GM12873 (cell line): ENCODE measurements around the gene LRRN3.

Experiments
- TF ChIP-seq, protein P1 (sequence below): IDR thresholded peaks from 2 replicates; pipeline ENCODE4 v1.5.1; 2012; ENCODE audit warnings: low read depth, mild to moderate bottlenecking, moderate library complexity, low read length, control low read depth; ENCODE audit not compliant: insufficient read depth; ENCODE audit errors: missing control alignments

Gene LRRN3

DNA sequence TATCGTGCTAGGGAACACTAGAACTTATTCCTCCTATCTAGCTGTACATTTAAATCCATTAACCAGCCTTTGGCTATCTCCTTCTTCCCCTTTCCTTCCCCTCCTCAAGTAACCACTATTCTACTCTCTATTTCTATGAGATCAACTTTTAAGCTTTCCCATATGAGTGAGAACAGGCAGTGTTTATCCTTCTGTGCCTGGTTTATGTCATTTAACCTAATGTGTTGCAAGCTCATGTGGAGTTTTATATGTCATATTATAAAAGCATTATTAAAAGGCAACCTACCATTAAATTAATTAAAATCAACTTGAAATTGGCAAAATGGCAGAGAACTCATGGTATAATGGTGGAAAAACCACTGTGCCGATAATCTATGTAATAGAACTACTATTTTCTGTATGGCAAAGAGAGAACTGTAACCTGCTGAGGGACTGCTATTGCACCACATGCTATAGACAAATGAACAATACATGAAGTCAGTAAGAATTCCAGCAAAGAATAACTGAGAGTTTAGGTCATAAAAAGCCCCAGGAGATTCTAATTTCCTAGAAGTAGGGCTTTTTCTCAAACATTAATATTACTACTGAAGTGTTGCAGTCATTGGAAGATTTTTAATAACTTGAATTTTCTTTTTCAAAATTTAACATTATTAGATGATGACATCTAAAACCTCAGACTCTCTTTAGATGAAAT is 81.8 kb downstream of the LRRN3 start:
- TF ChIP-seq, protein P1, sequence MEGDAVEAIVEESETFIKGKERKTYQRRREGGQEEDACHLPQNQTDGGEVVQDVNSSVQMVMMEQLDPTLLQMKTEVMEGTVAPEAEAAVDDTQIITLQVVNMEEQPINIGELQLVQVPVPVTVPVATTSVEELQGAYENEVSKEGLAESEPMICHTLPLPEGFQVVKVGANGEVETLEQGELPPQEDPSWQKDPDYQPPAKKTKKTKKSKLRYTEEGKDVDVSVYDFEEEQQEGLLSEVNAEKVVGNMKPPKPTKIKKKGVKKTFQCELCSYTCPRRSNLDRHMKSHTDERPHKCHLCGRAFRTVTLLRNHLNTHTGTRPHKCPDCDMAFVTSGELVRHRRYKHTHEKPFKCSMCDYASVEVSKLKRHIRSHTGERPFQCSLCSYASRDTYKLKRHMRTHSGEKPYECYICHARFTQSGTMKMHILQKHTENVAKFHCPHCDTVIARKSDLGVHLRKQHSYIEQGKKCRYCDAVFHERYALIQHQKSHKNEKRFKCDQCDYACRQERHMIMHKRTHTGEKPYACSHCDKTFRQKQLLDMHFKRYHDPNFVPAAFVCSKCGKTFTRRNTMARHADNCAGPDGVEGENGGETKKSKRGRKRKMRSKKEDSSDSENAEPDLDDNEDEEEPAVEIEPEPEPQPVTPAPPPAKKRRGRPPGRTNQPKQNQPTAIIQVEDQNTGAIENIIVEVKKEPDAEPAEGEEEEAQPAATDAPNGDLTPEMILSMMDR = no peak

DNA sequence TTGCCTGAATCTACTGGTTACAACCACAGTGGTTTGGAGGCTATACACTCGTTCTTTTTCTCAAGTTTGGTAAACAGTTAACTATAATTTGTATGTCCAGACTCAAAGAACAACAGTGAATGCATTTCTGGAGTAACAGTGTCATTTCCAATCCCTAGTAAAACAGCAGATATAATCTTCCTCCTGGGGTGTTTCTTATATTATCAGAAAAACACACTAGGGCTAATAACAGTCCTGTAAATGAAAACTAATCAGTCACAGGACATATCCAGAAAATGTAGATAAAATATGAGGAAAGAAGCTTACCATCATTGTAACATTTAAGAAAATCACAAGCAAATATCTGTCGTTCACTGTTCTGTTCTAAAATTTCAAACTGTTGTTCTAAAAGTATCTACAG is 82.6 kb downstream of the LRRN3 start:
- TF ChIP-seq, protein P1 = no peak

DNA sequence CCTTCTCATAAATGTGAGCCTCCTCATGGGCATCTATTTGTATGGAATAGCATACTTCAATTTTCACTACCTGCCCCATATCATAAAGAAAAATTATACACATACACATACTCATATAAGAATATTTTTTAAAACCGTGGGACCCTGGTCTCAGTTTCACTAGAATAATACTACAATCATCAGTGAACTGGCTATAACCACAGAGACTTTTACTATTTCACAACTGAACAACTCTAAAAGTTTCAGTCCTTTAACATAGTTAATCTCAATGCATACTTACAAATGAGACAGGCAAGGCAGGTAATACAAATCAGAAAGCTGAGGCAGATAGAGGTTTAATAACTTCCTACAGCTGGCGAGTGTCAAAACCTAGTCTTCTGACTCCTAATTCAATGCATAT is 83.1 kb downstream of the LRRN3 start:
- TF ChIP-seq, protein P1 = no peak

DNA sequence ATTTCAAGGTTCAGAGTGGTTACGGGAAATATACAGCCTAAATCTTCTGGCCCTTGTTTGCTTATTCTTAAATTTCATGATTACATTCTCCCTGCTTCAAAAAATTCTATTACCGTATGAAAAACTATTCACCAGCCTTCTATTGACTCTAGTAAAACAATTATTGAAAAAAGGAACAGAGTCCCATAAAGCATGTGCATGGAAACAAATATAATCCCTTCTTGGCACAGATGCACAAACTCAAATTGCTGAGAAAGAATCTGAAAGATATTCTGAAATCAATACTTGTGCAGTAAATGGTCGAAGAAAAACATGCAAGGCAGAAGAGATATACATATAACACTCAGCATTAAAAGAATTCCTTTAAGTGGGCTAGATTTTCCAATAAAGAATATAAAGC is 83.6 kb downstream of the LRRN3 start:
- TF ChIP-seq, protein P1 = no peak
